GM18502 (cell line): ENCODE measurements around the gene ZMYND15.

Source experiments
- ATAC-seq: cut with Tn5 transposase; IDR thresholded peaks from one replicate; pipeline ENCODE4 v1.9.1; 2021; ENCODE audit warnings: mild to moderate bottlenecking; ENCODE audit not compliant: unreplicated experiment, poor library complexity

Gene ZMYND15

DNA sequence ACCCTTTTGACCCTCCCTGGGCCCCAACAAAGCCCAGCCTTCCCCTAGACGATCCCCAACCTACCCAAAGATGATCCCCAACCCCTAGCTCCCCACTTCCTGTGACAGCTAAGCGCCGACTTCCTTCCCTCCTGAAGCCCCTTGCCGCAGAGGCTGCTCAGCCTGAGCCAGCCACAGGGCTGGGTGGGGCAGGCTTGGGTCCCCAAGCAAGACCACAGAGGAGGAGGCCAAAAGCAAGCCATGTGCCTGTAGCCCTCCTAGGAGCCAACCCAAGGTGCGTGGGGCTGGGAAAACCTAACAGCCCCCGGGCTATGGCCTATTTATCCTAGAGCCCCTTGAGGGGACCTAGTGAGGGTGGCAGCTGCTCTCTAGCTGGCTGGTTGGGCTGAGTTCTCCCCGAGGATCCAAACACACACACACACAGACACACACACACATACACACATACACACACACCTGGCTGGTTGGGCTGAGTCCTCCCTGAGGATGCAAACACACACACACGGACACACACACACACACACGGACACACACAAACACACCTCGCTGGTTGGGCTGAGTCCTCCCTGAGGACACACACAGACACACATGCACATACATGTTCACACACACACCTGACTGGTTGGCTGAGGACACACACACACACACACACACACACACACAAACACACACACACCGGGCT, 24.4 kb upstream of the ZMYND15 start:
- no peak for ATAC-seq

GRCh38 chr17:4716081-4716480, 23.6 kb upstream of the ZMYND15 start:
- ATAC-seq: no peak

DNA sequence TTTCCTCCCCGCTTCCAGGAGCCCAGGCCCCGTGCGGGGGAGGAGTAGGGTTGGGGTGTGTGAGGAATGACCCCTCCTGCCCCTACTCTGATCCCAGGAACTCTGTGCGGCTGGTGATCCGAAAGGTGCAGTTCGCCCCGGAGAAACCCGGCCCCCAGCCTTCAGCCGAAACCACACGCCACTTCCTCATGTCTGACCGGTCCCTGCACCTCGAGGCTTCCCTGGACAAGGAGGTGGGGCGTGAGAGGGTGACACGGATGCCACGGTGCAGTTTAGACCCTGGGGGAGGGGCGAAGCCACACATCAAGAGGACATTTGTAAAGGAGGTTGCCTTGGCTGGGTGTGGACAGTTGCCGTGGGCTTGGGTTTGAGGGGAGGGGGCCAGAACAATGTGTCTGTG, 21.8 kb upstream of the ZMYND15 start:
- no peak for ATAC-seq

DNA sequence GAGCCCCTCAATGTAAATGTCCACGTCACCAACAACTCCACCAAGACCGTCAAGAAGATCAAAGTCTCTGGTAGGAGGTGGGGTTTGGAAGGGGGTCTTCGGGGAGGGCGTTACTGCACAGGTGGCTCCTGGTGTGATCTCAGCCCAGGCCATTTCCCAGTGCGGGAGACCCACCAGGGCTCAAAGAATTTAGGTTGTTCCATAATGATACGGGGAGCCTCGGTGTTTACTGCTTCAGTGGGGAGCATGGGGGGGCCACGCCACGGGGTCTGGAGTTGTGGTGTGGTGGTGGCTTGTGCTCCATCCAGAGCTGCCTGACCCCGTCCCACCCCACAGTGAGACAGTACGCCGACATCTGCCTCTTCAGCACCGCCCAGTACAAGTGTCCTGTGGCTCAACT, 21.4 kb upstream of the ZMYND15 start:
- ATAC-seq: no peak

DNA sequence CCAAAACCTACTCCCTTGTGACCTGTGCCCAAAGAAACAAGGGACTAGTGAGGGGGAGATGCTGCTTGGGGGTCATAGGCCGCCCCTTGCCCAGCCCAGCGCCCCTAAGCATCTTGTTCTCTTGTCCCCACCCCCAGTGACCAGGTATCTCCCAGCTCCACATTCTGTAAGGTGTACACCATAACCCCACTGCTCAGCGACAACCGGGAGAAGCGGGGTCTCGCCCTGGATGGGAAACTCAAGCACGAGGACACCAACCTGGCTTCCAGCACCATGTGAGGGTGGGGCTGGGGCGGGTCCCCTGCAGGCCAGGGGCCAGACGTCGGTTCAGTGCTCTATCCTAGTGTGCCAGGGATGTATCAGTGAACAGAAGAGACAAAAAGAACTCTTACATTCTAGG, 20.5 kb upstream of the ZMYND15 start:
- no peak for ATAC-seq

- no peak for ATAC-seq
Measured at GRCh38 chr17:4719684-4720221, 19.9 kb upstream of the ZMYND15 start.

GRCh38 chr17:4720787-4721186, 18.8 kb upstream of the ZMYND15 start:
- ATAC-seq: no peak

- ATAC-seq: no peak
Measured at GRCh38 chr17:4721203-4722135, 18.2 kb upstream of the ZMYND15 start.

GRCh38 chr17:4722678-4723240, 16.9 kb upstream of the ZMYND15 start:
- ATAC-seq: no peak

DNA sequence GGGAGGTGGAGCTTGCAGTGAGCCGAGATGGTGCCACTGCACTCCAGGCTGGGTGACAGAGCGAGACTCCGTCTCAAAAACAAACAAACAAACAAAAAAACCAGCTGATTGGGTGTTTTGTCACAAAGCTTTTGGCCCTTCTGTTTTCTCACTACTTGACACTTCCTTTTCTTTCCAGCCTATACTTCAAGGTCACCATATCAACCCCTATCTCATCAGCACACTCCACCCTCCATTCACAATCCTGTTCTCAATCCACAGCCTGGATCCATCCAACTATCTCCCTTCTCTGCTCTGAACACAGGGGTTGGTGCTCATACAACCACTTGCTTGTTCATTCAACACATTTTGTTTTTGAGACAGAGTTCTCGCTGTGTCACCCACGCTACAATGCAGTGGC, 15.0 kb upstream of the ZMYND15 start:
- no peak for ATAC-seq

DNA sequence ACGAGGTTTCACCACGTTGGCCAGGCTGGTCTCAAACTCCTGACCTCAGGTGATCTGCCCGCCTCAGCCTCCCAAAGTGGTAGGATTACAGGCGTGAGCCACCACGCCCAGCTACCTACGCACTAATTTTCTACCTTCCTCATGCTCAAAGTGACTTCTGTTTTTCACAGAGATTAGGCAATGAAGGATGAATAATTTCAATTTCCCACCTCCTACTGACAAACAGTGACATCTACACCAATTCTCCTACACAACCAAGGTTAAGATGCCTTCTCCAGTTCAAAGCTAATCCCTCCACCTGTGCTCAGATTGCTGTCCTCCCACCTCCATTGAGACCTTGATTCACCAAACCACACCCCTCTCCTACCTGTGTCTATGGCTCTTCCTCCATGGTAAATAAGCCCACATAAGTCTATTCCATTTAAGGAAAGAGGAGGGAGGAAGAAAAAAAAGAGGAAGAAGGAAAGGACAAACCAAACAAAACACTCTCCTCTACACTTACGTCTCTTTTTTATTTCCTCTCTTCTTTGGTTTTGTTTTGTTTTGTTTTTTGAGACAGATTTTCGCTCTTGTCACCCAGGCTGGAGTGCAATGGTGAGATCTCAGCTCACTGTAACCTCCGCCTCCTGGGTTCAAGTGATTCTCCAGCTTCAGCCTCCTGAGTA, 13.9 kb upstream of the ZMYND15 start:
- no peak for ATAC-seq

DNA sequence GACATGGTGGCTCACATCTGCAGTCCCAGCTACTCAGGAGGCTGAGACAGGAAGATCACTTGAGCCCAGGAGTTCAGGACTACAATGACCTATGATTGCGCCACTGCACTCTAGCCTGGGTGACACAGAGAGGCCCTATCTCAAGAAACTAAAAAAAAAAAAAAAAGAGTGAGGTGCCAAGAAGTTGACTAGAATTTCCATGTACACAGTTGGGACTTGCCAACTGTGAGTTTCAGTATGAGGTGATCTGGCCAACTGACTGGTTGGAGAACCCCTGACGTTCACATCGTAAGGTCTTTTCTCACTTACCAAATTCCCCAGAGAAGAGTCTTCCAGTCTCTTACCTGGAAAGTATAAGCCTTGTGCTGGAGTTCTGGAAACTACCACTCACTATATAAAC, 11.5 kb upstream of the ZMYND15 start:
- no peak for ATAC-seq

- ATAC-seq: no peak
Measured at GRCh38 chr17:4733073-4733531, 6.5 kb upstream of the ZMYND15 start.

DNA sequence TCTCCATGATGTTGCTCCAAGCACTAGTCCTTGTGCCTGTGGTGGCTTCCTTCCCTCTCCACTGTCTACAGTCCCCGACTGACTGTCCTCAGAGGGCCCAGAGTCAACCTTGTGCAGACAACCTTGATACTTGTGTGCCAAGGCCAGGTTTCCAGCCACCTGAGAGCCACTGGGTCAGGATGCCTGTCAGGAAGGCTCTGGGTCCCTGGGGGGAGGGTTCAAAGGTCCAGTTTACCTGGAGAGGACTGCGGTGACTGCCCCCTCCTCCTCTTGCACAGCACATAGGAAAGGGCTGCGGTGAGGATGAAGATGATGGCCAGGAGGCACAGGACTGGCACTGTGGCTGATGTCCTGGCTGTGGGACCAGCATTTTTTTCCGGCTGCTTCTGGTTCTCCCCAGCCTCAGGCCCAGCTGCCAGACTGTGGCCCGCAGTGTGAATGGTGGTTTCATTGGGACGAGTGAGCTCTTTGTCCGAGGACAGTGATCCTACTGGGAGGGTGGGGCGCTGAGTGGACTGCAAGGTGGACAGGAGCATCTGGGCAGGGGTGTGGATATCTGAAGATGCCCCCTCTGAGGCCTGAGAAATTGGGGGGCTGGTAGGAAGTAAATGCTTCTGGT, 4.7 kb upstream of the ZMYND15 start:
- ATAC-seq: no peak

DNA sequence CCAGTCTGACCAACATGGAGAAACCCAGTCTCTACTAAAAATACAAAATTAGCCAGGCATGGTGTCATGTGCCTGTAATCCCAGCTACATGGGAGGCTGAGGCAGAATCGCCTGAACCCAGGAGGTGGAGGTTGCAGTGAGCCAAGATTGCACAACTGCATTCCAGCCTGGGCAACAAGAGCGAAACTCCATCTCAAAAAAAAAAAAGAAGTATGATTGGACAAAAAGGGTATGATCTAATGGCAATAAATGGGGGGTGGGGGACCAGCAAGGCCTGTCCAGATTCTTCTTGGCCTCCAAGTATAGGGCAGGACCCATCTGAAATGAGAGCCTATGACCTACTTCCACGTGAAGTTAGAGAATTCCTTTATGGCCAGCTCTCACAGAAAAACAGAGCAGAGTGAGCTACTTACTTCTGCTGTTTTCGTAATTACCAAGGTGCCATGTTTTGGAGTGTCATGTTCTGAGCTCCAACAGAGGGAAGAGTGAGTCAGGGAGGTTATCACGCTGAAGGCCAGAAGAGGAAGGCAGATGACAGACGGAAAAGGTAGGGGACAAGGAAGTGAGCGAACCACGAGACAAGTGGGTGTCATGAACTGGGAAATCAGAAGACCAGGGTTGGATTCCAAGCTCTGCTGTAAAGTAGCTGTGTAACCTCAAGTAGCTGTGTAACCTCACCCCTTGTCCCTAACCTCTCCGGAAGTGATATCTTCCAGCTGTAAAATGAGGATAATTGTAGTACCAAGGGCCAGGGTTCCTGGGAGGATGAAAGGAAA, 3.6 kb upstream of the ZMYND15 start:
- ATAC-seq: no peak

DNA sequence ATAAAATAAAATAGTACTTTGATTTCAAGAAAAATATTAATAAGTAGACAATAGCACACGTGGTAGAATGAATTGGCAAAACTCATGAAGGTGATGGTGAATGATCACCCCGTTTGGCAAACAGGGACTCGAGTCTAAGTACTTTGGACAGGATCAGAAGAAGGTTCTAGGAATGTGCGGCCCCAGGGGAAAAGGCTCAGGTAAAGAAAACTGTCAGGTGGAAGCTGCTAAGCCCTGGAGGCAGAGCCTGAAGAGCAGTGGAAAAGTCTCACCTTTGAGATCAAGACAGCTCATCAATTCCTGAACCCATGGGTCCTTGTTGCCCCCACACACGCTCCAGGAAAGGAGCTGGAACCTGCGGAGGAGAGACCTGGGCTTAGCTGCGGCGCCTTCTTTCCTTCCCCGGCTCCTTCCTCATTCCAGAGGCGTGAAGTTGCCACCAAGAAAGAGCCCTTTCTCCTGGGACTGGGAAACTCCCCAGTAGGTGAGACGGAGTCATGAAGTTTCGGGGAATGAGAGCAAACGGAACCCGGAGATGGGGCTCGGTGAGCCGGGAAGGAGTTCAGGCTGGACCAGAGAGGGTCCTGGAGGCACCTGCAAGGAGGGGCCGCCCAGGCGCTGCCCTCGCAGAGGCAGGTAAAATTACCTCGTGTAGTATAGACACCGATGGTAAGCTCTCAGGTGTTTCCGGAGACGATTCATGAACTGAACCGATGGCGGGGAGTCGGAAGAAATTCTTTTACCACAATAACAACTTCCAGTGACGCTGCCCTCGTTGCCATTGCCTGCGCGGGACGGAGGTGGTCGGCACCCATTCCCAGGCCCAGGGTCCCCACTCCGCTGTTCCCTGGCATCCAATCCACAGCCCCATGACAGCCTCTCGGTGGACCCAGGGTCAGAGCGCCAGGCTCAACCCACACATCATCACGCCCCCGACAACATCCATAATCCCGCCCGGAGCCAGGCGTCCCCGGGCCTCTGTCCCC, 1.2 kb upstream of the ZMYND15 start:
- ATAC-seq: no peak

GRCh38 chr17:4740025-4740351, 355 bp downstream of the ZMYND15 start:
- ATAC-seq: no peak

DNA sequence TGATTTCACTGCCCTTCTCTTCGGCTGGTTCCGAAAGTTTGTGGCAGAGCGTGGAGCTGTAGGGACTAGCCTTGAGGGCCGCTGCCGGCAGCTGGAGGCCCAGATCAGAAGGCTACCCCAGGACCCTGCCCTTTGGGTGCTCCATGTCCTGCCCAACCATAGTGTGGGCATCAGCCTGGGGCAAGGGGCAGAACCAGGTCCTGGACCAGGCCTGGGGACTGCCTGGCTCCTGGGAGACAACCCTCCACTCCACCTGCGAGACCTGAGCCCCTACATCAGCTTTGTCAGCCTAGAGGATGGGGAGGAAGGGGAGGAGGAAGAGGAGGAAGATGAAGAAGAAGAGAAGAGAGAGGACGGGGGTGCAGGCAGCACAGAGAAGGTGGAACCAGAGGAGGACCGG, 951 bp downstream of the ZMYND15 start:
- no peak for ATAC-seq
